IPS-18c (cell line): ENCODE data around the gene CDC14B.

Experiments
- H3K4me3 ChIP-seq: 2 replicates; pipeline ENCODE4 v1.7.0; 2013; ENCODE audit warnings: low read depth, mild to moderate bottlenecking, low read length, moderate library complexity; ENCODE audit not compliant: insufficient read depth
- H3K9me3 ChIP-seq: one replicate; pipeline ENCODE4 v1.6.1; 2013; ENCODE audit warnings: mild to moderate bottlenecking, low read length, moderate library complexity; ENCODE audit not compliant: control insufficient read depth, insufficient read depth

Gene CDC14B

GRCh38 chr9:96457266-96457665 lies 162.4 kb downstream of the CDC14B start:
- Histone ChIP-seq H3K4me3 (no peak overlapping the region), H3K9me3 (no peaks in the 10 kb centered on the region)

GRCh38 chr9:96453625-96454024 lies 166.0 kb downstream of the CDC14B start:
- Histone ChIP-seq H3K9me3 (no peaks in the 10 kb centered on the region), H3K4me3 (no peak overlapping the region)

- H3K9me3 ChIP-seq: no peaks in the 10 kb centered on the region
- peak overlapping the region; percentile 81 for H3K4me3 ChIP-seq
These were observed 168.8 kb downstream of the CDC14B start for GRCh38 chr9:96450613-96451528.
